Psoas muscle (tissue), 8 donors: ENCODE results near the gene GK2. TPM values are rescaled to one million over a fixed set of nuclear protein-coding genes. Genes with fewer than 3 reads are reported as not detected.

ENCODE experiments used
- ATAC-seq, 4 donors: fragments of 200-7000 bp; cut with Tn5 transposase; one replicate each; pipeline ENCODE4 v1.9.1; 2020; ENCODE audit warnings: moderate library complexity in 3 of 4, mild to moderate bottlenecking in 2 of 4
- DNase-seq, 2 donors: peaks; one replicate each; pipeline ENCODE4 v3.0.0-alpha.2; 2020
- H3K27ac ChIP-seq: fragments of 200-600 bp; one replicate; pipeline ENCODE4 v1.8.0; 2022
- H3K27me3 ChIP-seq, 3 donors: fragments of 200-600 bp in 1 of 3; one replicate each; pipeline versions ENCODE4 v1.6.1 to v1.8.0; 2013 to 2022; ENCODE audit warnings: low read length in 2 of 3, mild to moderate bottlenecking in 2 of 3, moderate library complexity in 1 of 3; ENCODE audit not compliant: insufficient read depth in 3 of 3
- H3K36me3 ChIP-seq, 2 donors: fragments of 200-600 bp in 1 of 2; one replicate each; pipeline versions ENCODE4 v1.6.1 to v1.8.0; 2013 to 2022; ENCODE audit warnings: low read depth in 1 of 2, mild to moderate bottlenecking in 1 of 2, moderate library complexity in 1 of 2; ENCODE audit not compliant: insufficient read depth in 1 of 2
- H3K4me1 ChIP-seq: fragments of 200-600 bp; one replicate; pipeline ENCODE4 v1.8.0; 2022
- H3K4me3 ChIP-seq: fragments of 200-600 bp; one replicate; pipeline ENCODE4 v1.8.0; 2022; ENCODE audit warnings: mild to moderate bottlenecking
- H3K9me3 ChIP-seq: fragments of 200-600 bp; one replicate; pipeline ENCODE4 v1.8.0; 2022
- WGBS, 3 donors: extraction: QIAGEN DNeasy Blood & Tissue Kit; methylation state at CpG; one replicate each; pipeline versions ENCODE4 v1.1.6 to v1.1.7; 2013; 5-methylcytosine and 5-hydroxymethylcytosine counted together
- intact Hi-C, 2 donors: fragments of 100-400 bp; cut with DNase I; formaldehyde crosslinking; loops; one replicate each; pipeline versions ENCODE4 v1.11.0 to v1.14.2; 2022
- polyA plus RNA-seq, 3 donors: library from polyadenylated mRNA; stranded (reverse); fragments of 200-250 nt; gene quantifications; one replicate each; pipeline ENCODE4 v1.2.3, GENCODE V29; 2013
- total RNA-seq, 4 donors: library from RNA; stranded (reverse); fragmentation: NEBNext Ultra II Directional in 2 of 4; extraction: Animal tissue kit (Norgen Biotek cat#: 25700) in 2 of 4; gene quantifications; one replicate each; pipeline versions ENCODE4 v1.2.1 to v1.2.4, GENCODE V29; 2021 to 2023
- TF ChIP-seq, protein P1 (sequence below): fragments of 200-600 bp; IDR thresholded peaks from one replicate; pipeline ENCODE4 v1.8.0; 2022; ENCODE audit warnings: antibody characterized with exemption
- donor health status: healthy with polysubstance abuse.
- donor health status: DM: no; HTN: no; CAD: no; lungs with moderate emphysema.
- donor health status: Bipolar disorder and iron deficiency.
- donor health status: healthy.
- donor health status: DM: yes; HTN: yes; CAD: no.
- donor health status: DM: no; HTN: no; CAD: no.
- donor health status: DM: no; HTN: no; CAD: no.
- donor health status: DM: yes; HTN: yes; CAD: no.

The GK2 gene
- total and polyA plus RNA-seq, 7 donors: not detected

DNA sequence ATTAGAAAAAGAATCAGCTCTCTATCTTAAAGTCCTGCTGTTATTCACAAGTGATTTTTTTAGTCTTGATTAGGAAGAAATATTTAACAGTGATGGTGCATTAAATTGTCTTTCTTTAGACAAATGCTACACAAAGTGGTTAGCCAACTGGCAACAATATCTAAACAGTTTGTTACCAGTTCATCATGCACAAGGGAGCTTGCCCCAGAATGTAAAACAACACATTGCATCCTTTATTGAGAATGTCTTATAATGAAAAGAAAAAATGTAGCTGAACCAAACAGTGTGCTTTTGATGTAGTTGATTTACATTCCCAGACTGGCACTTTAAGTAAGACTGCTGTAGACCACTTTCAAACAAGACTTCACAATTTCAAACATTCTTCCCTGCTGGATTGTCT lies 48.0 kb downstream of the GK2 start:
- intact Hi-C loops: no loop called here
- no peak overlapping the region for H3K4me3 ChIP-seq
- H3K36me3 ChIP-seq: no peaks in the 10 kb centered on the region
- no peaks in the 10 kb centered on the region for H3K9me3 ChIP-seq
- TF ChIP-seq, protein P1, sequence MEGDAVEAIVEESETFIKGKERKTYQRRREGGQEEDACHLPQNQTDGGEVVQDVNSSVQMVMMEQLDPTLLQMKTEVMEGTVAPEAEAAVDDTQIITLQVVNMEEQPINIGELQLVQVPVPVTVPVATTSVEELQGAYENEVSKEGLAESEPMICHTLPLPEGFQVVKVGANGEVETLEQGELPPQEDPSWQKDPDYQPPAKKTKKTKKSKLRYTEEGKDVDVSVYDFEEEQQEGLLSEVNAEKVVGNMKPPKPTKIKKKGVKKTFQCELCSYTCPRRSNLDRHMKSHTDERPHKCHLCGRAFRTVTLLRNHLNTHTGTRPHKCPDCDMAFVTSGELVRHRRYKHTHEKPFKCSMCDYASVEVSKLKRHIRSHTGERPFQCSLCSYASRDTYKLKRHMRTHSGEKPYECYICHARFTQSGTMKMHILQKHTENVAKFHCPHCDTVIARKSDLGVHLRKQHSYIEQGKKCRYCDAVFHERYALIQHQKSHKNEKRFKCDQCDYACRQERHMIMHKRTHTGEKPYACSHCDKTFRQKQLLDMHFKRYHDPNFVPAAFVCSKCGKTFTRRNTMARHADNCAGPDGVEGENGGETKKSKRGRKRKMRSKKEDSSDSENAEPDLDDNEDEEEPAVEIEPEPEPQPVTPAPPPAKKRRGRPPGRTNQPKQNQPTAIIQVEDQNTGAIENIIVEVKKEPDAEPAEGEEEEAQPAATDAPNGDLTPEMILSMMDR: no peak
- no peak overlapping the region for H3K27ac ChIP-seq
- no peaks in the 10 kb centered on the region for H3K27me3 ChIP-seq
- DNase-seq (no peak), ATAC-seq (no peak)
- H3K4me1 ChIP-seq: no peaks in the 10 kb centered on the region

DNA sequence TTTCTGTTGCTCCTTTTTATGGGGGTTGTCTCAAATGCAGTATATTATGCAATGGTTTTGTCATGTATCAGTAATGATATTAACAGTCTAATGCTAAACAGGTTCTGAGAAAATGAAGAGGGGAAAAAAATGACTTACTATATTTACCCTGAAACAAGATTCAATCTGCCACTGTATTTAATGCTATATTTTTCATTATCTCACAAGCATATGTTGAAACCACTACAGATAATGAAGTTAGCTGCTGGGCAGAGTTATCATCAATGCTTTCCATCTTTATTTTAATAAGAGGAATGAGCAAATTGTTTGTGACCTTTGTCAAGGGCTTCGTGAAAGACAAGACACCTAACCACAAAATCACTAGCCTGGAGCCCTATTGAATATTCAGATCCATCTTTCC lies 49.6 kb downstream of the GK2 start:
- DNase-seq: no peak
- H3K36me3 ChIP-seq: no peaks in the 10 kb centered on the region
- TF ChIP-seq, protein P1: no peak
- ATAC-seq: no peak
- intact Hi-C loops: no loop called here
- no peak overlapping the region for H3K27ac ChIP-seq
- no peaks in the 10 kb centered on the region for H3K27me3 ChIP-seq
- H3K9me3 ChIP-seq: no peaks in the 10 kb centered on the region
- H3K4me3 ChIP-seq: no peak overlapping the region
- H3K4me1 ChIP-seq: no peaks in the 10 kb centered on the region
- WGBS, 3 donors: 88 to 94% (median 88%) methylated on average over 1 of the region's 1 CpG

DNA sequence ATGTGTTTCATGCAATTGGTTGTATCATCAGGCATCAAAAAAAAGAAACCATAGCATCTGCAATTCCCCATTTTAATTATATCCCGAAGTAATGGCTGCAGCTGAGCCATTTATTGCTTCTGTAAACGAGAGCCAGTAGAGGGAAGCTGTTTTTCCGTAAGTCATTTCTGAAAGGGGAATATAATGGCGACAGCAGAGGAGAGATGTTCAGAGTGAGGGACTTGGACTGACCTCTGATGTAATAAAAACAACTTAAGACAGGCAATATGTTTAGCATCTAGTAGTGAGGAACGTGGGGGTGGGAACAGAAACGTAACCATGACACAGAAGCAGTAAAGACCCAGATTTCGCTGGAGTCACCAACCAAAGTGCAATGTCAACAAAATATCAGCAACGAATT lies 50.7 kb downstream of the GK2 start:
- Histone ChIP-seq H3K27me3 (no peaks in the 10 kb centered on the region), H3K4me3 (no peak overlapping the region), H3K9me3 (no peaks in the 10 kb centered on the region), H3K36me3 (no peaks in the 10 kb centered on the region), H3K4me1 (no peaks in the 10 kb centered on the region), H3K27ac (no peak overlapping the region)
- ATAC-seq (no peak), DNase-seq (no peak)
- TF ChIP-seq, protein P1: no peak
- intact Hi-C loops: no loop called here
- WGBS, 3 donors: 75 to 80% (median 80%) methylated on average over 8 of the region's 8 CpGs

Other genes starting within 250 kb of the GK2 start
- gene NAA11, start 82.2 kb downstream of the GK2 start, total RNA-seq: not detected
- not detected for gene NAA11, start 82.2 kb downstream of the GK2 start, polyA plus RNA-seq